Measurements from ENCODE around the gene LRRN2. TPM values are rescaled to one million over a fixed set of nuclear protein-coding genes. Genes with fewer than 3 reads are reported as not detected.
"Not testable (repeated sequence)": the region's sequence is repeated elsewhere in the genome, so short reads cannot be mapped to it uniquely, and the experiment has no call there.

Gene LRRN2
- polyA plus RNA-seq, 2 of the 4 experiments (the other 2 are of a cell fraction): 3.6 to 6.6 TPM

- POLR2A ChIA-PET; H3K4me2 ChIP-seq; H3K4me3 ChIP-seq; FAIRE-seq; H3K9me3 ChIP-seq; DNase-seq (ENCODE audit: low read depth in 1 of 2, low spot score in 1 of 2); H3K27ac ChIP-seq; ATAC-seq; H3K4me1 ChIP-seq; CTCF ChIA-PET: not testable (repeated sequence)
- WGBS (ENCODE audit: missing lambda C conversion rate): 82% methylated on average over 6 of the region's 6 CpGs
Measured at GRCh38 chr1:204629459-204629858, 56.1 kb downstream of the LRRN2 start.

GRCh38 chr1:204628868-204629267, 56.7 kb downstream of the LRRN2 start:
- CTCF ChIA-PET: interaction anchor here (1.8 to 2.5 kb wide), 3 partner anchors 11 to 178 kb away, joined by 6 to 10 read pairs (median 7); no protein-coding TSS in a partner anchor
- POLR2A ChIA-PET: no interaction called here
- Histone ChIP-seq H3K4me2 (no peak overlapping the region), H3K9me3 (no peaks in the 10 kb centered on the region), H3K27ac (no peak overlapping the region), H3K4me3 (no peak overlapping the region), H3K4me1 (peaks cover 14% of the 10 kb centered on the region)
- FAIRE-seq: no peak
- WGBS (ENCODE audit: missing lambda C conversion rate): 100% methylated on average over 1 of the region's 3 CpGs
- ATAC-seq: no peak
- no peak for DNase-seq (ENCODE audit: low read depth in 1 of 2, low spot score in 1 of 2)
- TF ChIP-seq RAD21 (conservative IDR thresholded peaks at IDR 0.05 in 1 of 2, IDR thresholded peaks at IDR 0.05 in 1 of 2) (no peak), NPAS2 (CRISPR knock-in tag; IDR thresholded peaks at IDR 0.05; ENCODE audit: borderline replicate concordance) (no peak), E2F6 (IDR thresholded peaks at IDR 0.05; ENCODE audit: borderline replicate concordance, low read depth) (no peak), JUNB (IDR thresholded peaks at IDR 0.05) (no peak), ZSCAN20 (CRISPR knock-in tag; IDR thresholded peaks at IDR 0.05) (no peak), EHF (CRISPR knock-in tag; IDR thresholded peaks at IDR 0.05) (no peak), EP300 (IDR thresholded peaks at IDR 0.05) (no peak), KDM5A (IDR thresholded peaks at IDR 0.05) (no peak), TP53 (CRISPR knock-in tag; IDR thresholded peaks at IDR 0.05) (no peak), JUN (IDR thresholded peaks at IDR 0.05) (no peak), ZC3H11A (IDR thresholded peaks at IDR 0.05) (no peak), BCL3 (IDR thresholded peaks at IDR 0.05) (no peak), NFE2L2 (conservative IDR thresholded peaks at IDR 0.05; ENCODE audit: low read length) (no peak), EHMT2 (IDR thresholded peaks at IDR 0.05; ENCODE audit: low read depth) (no peak), ATOH8 (CRISPR knock-in tag; IDR thresholded peaks at IDR 0.05; ENCODE audit: low read depth) (no peak), ZNF302 (CRISPR knock-in tag; IDR thresholded peaks at IDR 0.05) (no peak)

- ATAC-seq (no peak), DNase-seq (ENCODE audit: low read depth in 1 of 2, low spot score in 1 of 2) (no peak), FAIRE-seq (no peak)
- WGBS (ENCODE audit: missing lambda C conversion rate): 91% methylated on average over 4 of the region's 4 CpGs
- H3K9me3 ChIP-seq: no peaks in the 10 kb centered on the region
- TF ChIP-seq FOSB (CRISPR knock-in tag; IDR thresholded peaks at IDR 0.05) (no peak), MAFK (IDR thresholded peaks at IDR 0.05; ENCODE audit: partially characterized antibody) (no peak), SMC3 (IDR thresholded peaks at IDR 0.05) (no peak), ZNF302 (CRISPR knock-in tag; IDR thresholded peaks at IDR 0.05) (no peak), ESRRA (IDR thresholded peaks at IDR 0.05; ENCODE audit: borderline replicate concordance, low read length) (no peak), ZC3H11A (IDR thresholded peaks at IDR 0.05) (no peak), ELK1 (IDR thresholded peaks at IDR 0.05; ENCODE audit: low read depth, low read length) (no peak), USF2 (IDR thresholded peaks at IDR 0.05) (no peak), ZFP36 (IDR thresholded peaks at IDR 0.05; ENCODE audit: borderline replicate concordance, partially characterized antibody) (no peak)
- POLR2A ChIA-PET: no interaction called here
- H3K4me2 ChIP-seq: no peak overlapping the region
- H3K27ac ChIP-seq: no peak overlapping the region
- CTCF ChIA-PET: interaction anchor here (0.6 to 2.5 kb wide), 6 partner anchors 12 to 179 kb away, joined by 3 to 10 read pairs (median 5); no protein-coding TSS in a partner anchor
- H3K4me3 ChIP-seq: no peak overlapping the region
- peaks cover 28% of the 10 kb centered on the region for H3K4me1 ChIP-seq
Measured at GRCh38 chr1:204627436-204627835, 58.1 kb downstream of the LRRN2 start.

All from A549 (cell line).